Activated CD4-positive, alpha-beta T cell treated with anti-CD3 and anti-CD28 coated beads for 1 hour (primary cell): Measurements from ENCODE around the gene TEAD1.

Experiments used
- DNase-seq: peaks from one replicate; pipeline ENCODE4 v3.0.0-alpha.2; 2020

The TEAD1 gene

DNA sequence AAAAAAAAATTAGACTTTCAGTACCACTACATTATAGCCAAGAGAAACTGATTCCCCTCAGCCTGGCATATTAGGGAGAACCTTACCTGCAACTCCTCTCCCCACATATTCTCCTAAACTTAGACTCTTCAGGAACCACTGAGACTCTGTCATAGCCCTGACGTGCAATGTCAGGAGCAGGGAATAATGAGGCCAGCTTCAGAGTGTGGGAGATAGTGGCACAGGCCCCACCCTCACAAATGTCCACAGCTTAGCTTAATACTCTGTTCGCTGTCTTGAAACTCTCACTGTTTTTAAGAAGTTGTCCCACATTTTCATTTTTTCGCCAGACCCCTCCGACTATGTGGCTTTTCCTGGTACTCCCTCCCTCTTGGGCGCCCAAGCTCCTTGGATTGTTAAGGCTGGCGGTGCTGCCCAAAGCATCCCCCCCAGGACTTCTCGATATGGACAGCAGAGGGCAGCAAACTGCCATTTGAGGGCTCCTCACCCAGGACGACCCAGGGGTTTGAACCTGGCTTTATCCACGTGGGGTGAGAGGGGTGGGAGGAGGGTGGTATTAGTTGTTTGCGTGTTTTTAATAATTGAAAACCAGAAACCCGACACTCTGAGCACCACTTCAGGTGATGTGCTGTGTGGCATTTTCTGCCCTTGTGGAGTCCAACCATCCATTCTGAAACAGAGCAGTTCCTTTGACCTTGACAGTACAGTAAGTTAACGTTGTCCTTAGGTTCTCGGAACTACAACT is 289.7 kb downstream of the TEAD1 start:
- DNase-seq = peak; percentile 35

GRCh38 chr11:12964650-12965049 is 290.4 kb downstream of the TEAD1 start:
- DNase-seq = no peak

DNA sequence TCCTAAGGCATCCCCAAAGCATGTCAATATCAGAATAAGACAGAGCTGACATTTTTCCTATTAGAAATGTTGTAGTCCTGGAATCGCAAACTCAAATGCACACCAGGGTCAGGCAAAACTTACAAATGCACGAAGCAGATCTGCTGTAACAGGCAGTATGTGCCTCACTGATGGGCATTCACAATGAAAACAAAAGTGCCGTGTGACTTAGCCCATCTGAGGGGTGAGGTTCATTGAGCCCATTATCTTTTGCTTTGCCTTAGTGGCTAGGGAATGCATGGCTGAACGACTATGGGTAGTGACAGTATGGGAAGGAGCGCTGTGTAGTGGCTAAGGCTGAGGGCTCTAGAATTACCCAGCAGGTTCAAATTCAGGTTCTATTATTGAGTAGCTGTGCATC is 291.8 kb downstream of the TEAD1 start:
- no peak for DNase-seq

DNA sequence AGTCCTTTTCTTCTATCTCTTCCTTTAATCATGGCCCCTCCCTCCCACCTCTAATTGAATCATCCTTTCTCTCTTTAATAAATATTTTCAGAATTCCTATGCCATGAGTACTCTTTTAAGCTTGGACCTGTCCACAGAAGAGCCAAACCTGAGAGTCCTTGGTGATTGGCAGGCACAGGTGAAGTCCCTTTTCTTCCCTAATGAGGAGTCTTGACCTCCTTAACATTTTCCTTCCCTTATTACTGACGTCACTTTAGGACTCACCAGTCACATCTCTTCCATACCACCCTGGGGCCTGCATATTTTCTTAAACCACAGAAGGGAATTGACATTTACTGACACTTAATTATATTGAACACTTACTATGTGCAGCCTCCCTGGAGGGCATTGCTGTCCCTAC is 293.9 kb downstream of the TEAD1 start:
- DNase-seq = no peak

DNA sequence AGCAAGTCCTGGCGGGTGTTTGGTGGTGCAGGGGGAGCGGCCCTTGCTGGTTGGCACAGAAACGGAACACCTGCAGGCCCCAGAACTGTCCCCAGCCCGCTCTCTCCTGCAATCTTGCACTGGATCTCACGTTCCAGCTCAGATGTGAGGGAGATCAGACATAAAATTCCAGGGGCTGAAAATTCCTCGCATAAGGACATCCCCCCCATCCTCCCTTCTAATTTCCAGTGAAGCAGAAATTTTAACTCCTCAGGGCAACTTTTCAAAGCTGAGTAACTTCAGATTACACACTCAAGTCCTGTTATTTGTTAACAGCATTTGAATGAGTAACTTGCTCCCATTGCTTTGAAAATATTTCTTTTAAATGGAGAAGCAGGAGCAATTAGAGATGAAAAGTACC is 294.6 kb downstream of the TEAD1 start:
- DNase-seq = no peak

DNA sequence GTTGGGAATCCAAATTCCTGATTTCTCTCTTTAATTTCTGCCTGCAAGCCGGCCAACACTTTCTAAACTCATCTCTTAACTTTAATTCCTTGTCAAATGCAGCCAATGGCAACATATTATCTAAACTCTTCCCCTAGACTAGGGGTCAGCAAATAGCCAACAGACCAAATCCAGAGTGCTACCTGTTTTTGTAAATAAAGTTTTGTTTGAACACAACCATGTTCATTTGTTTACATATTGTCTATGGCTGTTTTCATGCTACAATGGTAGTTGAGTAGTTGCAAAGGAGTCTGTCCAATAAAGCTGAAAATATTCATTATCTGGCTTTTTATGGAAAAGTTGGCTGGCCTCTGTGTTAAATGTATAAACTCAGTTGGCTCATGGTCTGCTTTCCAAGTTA is 297.7 kb downstream of the TEAD1 start:
- DNase-seq = no peak

DNA sequence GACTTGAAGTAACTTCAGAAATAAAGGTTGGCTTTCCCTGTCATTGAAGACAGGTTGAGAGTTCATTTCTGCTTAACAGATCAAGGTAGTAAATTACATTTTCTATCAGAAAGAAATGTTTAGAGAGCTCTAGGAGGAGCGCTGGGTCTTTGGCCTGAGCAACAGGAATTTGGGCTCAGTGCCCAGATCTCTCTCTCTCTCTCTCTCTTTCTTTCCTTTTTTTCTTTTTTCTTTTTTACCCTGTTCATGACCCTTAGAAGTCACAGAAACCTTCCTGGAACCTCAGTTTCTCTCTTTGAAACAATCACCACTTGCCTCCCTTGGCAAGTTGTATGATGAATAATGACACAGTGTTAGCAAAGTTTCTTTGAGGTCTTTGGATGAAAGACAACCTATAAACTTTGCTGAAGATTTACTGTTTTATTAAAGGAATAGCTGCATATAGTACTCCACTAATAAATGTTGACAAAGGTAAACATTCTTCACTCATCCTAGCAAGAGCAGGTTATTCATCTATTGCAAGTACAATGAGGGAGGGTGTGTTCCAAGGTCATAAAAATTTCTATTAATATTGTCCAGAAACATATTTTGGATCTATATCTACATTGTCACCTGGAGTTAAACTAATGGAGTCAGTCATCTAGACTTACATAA is 299.4 kb downstream of the TEAD1 start:
- DNase-seq = no peak

DNA sequence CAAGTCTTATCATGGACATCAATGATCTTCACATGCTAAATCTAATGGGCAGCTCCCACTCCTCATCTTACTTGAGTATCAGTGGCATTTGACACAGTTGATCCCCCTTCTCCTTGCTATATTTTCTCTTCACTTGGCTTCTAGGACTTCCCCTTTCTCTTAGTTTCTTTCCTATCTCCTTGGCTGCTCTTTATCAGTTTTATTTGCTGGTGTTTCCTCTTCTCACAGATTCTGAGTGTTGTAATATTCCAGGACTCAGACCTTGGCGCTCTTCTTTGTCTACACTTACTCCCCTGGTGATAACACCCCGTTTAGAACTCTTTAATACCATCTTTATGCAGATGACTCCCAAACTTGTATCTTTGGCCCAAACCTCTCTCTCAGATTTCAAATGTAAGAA is 301.0 kb downstream of the TEAD1 start:
- DNase-seq = no peak

- no peak for DNase-seq
Measured at GRCh38 chr11:12979928-12980689, 305.9 kb downstream of the TEAD1 start.

- DNase-seq = no peak
Measured at GRCh38 chr11:12981676-12982522, 307.7 kb downstream of the TEAD1 start.

DNA sequence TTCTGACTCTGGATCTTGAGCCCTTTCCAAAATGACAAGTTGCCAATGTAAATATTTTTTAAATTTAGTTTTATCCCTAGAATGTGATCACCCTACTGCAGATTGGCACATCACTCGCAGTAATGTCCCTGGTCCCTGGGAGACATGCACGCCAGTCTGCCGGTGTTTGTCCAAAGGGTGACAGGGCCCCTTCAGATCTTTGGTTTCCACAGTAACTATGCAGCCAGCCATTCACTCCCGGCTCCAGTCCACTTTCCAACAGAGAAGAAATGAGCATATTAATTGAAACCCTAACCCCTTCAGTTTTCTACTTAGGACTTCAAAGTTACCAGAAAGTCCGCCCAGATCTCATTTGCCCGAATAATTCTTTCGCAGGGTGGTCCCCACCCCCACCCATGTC is 309.1 kb downstream of the TEAD1 start:
- DNase-seq = no peak

DNA sequence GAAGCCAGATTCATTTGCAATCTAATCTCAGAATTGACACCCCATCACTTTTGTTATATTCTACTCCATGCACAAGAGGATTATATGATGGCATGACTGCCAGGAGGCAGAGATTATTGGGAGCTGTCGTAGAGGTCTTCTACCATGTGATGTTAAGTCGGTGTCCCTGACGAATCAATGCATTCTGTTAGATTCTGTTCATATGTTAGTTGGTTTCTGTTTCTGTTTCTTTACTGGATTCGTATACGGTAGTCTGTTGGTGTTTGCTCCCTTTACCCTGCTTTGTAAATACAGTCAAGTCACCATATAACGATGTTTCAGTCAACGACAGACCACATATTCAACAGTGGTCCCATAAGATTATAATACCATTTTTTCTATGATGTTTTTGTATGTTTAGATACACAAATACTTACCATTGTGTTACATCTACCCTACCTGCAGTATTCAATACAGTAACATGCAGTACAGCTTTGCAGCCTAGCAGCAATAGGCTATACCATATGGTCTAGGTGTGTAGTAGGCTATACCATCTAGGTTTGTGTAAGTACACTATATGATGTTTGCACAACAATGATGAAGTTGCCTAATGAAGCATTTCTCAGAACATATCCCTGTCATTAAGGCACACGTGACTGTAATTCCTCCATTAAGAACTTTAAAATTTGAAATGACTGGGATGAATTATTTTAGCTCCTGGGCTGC is 312.1 kb downstream of the TEAD1 start:
- no peak for DNase-seq

DNA sequence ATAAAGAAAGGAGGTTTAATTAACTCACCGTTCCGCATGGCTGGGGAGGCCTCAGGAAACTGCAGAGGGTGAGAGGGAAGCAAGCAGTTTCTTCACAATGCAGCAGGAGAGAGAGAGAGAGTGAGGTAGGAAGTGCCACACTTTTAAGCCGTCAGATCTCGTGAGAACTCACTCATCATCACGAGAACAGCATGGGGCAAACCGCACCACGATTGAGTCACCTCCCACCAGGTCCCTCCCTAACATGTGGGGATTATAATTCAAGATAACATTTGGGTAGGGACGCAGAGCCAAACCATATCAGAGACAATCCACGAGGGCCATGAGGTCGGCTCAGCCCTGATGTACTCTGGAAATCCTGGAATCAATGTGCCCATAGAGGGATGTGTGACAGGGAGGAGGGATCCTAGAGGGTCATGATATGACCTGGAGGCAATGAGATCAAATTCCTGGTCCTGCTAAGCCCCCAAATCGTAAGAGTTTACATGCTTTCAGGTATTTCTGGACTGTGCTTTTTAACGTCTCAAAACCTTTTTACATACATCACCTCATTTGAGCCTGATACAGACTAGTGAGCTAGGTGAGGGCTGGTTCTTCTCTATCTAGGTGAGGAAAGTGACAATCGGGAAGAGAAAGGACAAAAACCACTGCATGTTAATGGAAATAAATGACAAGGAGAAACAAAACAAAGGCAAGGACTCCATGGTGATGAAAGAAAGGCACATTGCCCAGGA is 315.4 kb downstream of the TEAD1 start:
- no peak for DNase-seq

DNA sequence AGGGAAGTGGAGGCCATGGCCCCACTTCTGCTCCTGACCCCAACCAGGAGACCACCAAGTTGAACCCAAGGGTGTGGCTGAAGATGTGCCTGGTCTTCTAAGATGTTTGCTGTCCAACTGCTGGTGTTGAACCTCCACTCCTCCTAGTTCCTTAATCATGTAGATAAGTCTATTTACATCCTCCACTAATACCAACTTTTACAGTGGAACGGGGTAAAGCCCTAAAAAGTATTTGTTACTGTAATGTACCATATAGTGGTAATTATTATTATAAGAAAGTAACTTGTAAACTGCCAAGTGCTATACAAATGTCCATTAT is 315.9 kb downstream of the TEAD1 start:
- no peak for DNase-seq

GRCh38 chr11:12991426-12991825 is 317.2 kb downstream of the TEAD1 start:
- DNase-seq = no peak

- DNase-seq = no peak
Measured at GRCh38 chr11:12993626-12994025, 319.4 kb downstream of the TEAD1 start.
